Ramos (cell line): ENCODE results near the gene CTNNBL1.

Source experiments
- in situ Hi-C: fragments of 300-500 bp; cut with MboI; formaldehyde crosslinking; loops from one replicate; pipeline ENCODE4 v1.14.3; 2022; ENCODE audit warnings: low sequenced_read_pairs; ENCODE audit not compliant: unreplicated experiment

CTNNBL1 gene

GRCh38 chr20:37804584-37805566 lies 111.0 kb downstream of the CTNNBL1 start:
- in situ Hi-C loops: loop anchor here (10.0 kb wide), 1 partner anchor 60 kb away; no protein-coding TSS in a partner anchor

DNA sequence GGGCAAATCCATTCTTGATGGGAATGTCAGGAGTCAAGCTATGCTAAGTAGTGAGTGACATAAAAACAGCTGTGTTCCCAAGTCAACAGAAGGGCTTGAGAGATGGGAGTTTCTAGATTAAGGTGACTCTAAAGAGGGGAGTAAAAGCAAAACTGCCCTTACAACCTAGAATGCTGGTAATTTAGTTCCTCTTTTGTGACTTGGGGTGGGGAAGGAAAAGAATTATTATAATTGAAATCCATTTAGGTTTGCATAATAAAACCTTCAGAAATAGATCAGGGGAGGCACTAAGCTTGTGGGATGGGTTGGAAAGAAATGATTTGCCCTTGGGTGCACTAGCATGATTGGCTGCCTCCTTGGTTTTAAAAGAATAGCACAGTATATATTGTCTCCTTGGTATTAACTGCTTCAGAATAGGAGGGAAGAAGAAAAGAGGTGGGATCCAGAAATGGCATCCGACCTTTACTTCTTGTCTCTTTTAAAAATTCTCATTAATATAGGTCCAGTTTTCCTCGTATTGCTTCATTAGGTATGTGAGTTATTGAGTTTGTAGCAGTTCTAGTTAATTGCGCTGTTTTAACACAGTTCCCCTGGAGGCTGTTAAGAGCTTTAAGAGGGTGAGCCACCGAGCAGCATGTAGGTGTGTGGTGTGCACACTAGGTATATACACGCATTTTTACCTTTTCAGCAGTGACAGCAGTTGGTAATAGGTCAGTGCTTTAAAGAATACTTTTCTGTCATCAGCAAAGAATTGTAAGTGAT lies 113.8 kb downstream of the CTNNBL1 start:
- in situ Hi-C loops: loop anchor here (10.0 kb wide), 1 partner anchor 63 kb away; no protein-coding TSS in a partner anchor

GRCh38 chr20:37808233-37809070 lies 114.6 kb downstream of the CTNNBL1 start:
- in situ Hi-C loops: loop anchor here (10.0 kb wide), 1 partner anchor 64 kb away; no protein-coding TSS in a partner anchor

- in situ Hi-C loops: no loop called here
Observed at GRCh38 chr20:37810027-37810426, 116.2 kb downstream of the CTNNBL1 start.

GRCh38 chr20:37816003-37816402 lies 122.2 kb downstream of the CTNNBL1 start:
- in situ Hi-C loops: no loop called here

DNA sequence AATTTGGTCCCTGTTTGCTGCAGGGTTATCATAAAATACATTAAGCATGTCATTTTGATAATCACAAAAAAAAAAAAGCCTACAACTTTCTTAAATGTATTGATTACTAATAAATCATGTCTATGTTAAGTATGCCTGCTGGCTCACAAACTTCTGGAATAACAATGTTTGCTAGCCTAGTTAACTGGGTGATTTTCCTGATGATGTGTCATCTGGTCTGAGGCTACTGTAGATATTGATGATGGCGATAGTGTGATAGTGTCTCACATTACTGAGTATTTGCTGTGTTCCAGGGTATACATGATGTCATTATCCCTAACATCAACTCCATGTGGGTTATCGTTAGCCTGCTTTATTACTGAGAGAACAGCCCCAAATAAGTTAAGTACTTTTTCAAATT lies 122.9 kb downstream of the CTNNBL1 start:
- in situ Hi-C loops: no loop called here

GRCh38 chr20:37821696-37822095 lies 127.9 kb downstream of the CTNNBL1 start:
- in situ Hi-C loops: no loop called here

GRCh38 chr20:37822141-37822601 lies 128.3 kb downstream of the CTNNBL1 start:
- in situ Hi-C loops: no loop called here

DNA sequence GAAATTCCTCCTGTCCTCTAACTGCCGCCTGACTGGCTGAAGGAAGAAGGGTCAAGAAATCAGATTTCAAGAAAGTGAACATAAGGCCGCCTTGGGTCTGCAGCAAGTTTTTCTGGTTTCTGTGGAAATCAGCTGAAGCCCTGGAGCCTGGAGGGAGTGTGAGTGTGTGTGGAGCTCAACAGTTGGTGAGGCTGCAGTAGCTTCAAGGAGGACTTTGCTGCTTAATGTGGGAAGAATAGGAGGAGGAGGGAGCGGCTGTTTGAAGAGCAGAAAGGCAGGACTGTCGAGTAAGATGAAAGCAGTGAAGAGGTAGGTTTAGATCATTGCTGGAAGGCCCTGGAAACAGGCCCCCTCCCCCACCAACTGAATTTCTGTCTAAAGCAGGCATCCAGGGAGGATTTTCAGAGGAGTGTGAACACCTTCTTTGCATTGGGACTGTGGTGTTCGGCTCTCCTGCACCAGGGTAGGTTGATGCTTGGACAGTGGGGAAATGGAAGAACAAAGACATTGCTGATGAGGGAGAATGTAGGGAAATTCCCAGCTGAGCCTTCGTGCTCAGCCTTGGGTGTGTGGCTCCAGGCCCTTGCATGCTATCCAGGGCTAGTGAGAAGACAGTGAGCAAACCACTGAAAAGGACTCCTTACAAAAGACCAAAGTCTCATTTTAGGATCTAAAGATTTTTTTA lies 129.6 kb downstream of the CTNNBL1 start:
- in situ Hi-C loops: no loop called here

DNA sequence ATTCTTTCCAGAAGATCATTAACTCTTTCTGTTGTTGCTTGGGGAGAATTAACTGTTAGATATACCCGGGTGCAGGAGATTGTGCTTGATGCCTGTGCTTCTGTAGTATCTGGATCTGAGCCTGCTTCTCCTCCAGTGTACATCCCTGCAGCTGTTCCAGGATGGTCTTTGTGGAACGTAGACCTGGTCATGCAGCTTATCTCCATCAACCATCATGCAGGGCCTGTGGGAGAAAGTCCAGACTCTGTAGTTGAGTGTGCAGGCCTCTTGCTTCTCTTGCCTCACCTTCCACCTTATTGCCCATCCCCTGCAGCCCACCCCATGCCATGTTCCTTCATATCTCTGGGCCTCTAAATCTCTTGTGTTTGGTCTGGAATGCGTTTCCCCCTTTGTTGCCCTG lies 133.8 kb downstream of the CTNNBL1 start:
- in situ Hi-C loops: no loop called here

- in situ Hi-C loops: no loop called here
Observed at GRCh38 chr20:37828684-37829083, 134.9 kb downstream of the CTNNBL1 start.

GRCh38 chr20:37829128-37829527 lies 135.3 kb downstream of the CTNNBL1 start:
- in situ Hi-C loops: no loop called here

DNA sequence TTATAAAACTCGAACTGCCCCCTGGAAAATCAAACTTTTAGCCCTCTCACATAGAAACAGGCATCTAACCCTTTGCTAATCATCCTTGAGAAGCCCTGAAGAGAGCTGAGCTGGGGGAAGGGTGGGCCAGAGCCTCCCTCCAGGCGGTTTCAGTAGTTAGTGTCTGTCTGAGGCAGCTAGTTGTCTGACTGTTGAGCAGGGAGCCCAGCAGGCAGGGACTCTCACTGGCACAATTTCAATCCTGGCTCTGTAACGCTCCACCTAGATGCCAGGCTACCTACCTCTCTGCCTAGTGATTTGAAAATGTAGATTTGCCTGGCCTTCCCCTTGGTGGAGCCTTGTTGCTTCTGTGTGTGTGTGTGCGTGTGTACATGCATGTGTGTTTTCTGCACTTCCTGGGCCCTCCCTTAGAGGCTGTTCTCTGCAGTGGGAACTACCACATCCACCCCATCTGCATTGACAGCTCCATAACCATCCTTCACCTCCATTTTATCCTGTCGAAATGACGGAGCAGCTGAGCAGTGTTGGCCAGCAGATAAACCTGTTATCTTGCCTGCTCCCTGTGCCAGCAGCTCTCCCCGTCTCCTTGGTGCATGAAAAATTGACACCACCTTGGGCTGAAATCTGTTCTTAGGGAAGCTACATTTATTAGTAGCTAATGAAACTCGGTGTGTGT lies 139.5 kb downstream of the CTNNBL1 start:
- in situ Hi-C loops: no loop called here

DNA sequence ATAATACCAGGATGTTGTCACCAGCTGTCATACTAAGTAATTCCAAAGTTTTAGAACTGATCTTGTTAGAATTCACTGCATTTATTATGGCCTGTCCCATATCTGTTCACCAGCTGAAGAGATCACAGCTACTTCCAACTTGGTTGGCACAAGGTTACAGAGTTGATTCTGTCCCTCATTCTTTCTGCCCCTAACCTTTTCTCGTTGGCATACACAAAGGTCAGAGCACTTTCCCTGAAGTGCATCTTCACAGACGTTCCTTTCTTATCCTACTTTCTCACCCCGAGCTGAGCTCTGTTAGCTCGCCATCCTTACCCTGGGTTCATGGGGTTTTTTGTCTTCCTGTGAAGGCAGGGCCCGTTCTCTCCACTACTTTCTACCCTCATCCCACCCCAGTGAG lies 143.1 kb downstream of the CTNNBL1 start:
- in situ Hi-C loops: no loop called here

- in situ Hi-C loops: no loop called here
Observed at GRCh38 chr20:37837924-37838323, 144.1 kb downstream of the CTNNBL1 start.

GRCh38 chr20:37838769-37839431 lies 145.1 kb downstream of the CTNNBL1 start:
- in situ Hi-C loops: no loop called here

- in situ Hi-C loops: no loop called here
Observed at GRCh38 chr20:37839432-37839827, 145.6 kb downstream of the CTNNBL1 start.

DNA sequence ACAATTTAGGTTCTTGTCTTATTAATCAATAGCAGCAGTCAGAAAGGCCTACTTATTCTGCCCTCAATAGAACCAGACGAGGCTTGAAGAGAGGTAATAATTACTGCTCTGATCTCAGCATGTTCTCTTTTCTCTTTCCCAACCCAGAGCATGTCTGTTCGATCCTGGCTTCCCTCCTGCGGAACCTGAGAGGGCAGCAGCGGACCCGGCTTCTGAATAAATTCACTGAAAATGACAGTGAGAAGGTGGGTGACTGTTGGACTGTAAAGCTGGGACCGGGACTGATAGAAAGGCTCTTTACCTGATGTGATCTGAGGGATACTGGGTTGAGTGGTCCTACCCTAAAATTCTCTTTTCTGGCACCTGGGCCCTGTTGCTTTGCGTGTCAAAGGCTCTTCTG lies 146.1 kb downstream of the CTNNBL1 start:
- in situ Hi-C loops: no loop called here
